DOHH2 (cell line): ENCODE data around the gene GYPA.

Experiments
- H3F3A ChIP-seq: fragments of 200-600 bp; sonication (generic), shearing (Covaris generic); 2 replicates; pipeline ENCODE4 v1.6.0; 2016; ENCODE audit warnings: antibody characterized with exemption, mild to moderate bottlenecking; ENCODE audit not compliant: control insufficient read depth, insufficient read depth
- H3K27ac ChIP-seq: fragments of 200-600 bp; sonication (generic); 2 replicates; pipeline ENCODE4 v1.5.1; 2014; ENCODE audit warnings: low read depth, mild to moderate bottlenecking, low read length, moderate library complexity
- H3K27me3 ChIP-seq: fragments of 200-600 bp; sonication (generic); 2 replicates; pipeline ENCODE4 v1.6.1; 2014; ENCODE audit warnings: mild to moderate bottlenecking, low read length, mixed read lengths; ENCODE audit not compliant: control insufficient read depth
- H3K36me3 ChIP-seq: fragments of 200-600 bp; sonication (generic); 2 replicates; pipeline ENCODE4 v1.6.1; 2014; ENCODE audit warnings: mild to moderate bottlenecking, low read length, moderate library complexity, mixed read lengths; ENCODE audit not compliant: control insufficient read depth
- H3K4me1 ChIP-seq: fragments of 200-600 bp; sonication (generic); 2 replicates; pipeline ENCODE4 v1.6.1; 2014; ENCODE audit warnings: mild to moderate bottlenecking, low read length, mixed read lengths; ENCODE audit not compliant: control insufficient read depth
- H3K4me2 ChIP-seq: fragments of 200-600 bp; sonication (generic); 2 replicates; pipeline ENCODE4 v1.6.0; 2014; ENCODE audit warnings: mild to moderate bottlenecking, low read length, moderate library complexity
- H3K4me3 ChIP-seq: fragments of 200-600 bp; sonication (generic); 2 replicates; pipeline ENCODE4 v1.5.1; 2014; ENCODE audit warnings: mild to moderate bottlenecking, low read length, mixed read lengths
- H3K79me2 ChIP-seq: fragments of 200-600 bp; sonication (generic); 2 replicates; pipeline ENCODE4 v1.6.1; 2014; ENCODE audit warnings: mild to moderate bottlenecking, low read length, mixed read lengths; ENCODE audit not compliant: control insufficient read depth
- H3K9me2 ChIP-seq: fragments of 200-600 bp; sonication (generic); replicated peaks from 2 replicates; pipeline ENCODE4 v1.6.1; 2014; ENCODE audit warnings: mild to moderate bottlenecking, low read length, mixed read lengths; ENCODE audit not compliant: control insufficient read depth
- H3K9me3 ChIP-seq: fragments of 200-600 bp; sonication (generic); 2 replicates; pipeline ENCODE4 v1.6.1; 2014; ENCODE audit warnings: antibody characterized with exemption, low read length, mixed read lengths; ENCODE audit not compliant: control insufficient read depth, insufficient read depth
- H4K20me1 ChIP-seq: fragments of 200-600 bp; sonication (generic); 2 replicates; pipeline ENCODE4 v1.6.0; 2014; ENCODE audit warnings: low read depth, mild to moderate bottlenecking, antibody characterized with exemption, low read length, moderate library complexity; ENCODE audit not compliant: control insufficient read depth, insufficient read depth
- EZH2phosphoT487 ChIP-seq: fragments of 200-600 bp; sonication (generic); IDR thresholded peaks from 2 replicates; pipeline ENCODE4 v1.6.1; 2017; ENCODE audit warnings: borderline replicate concordance, mild to moderate bottlenecking, antibody characterized with exemption, low read length, moderate library complexity, mixed read lengths
- TF ChIP-seq, protein P1 (sequence below): fragments of 200-600 bp; sonication (generic); IDR thresholded peaks from one replicate; pipeline ENCODE4 v1.5.1; 2014; ENCODE audit warnings: antibody characterized with exemption, mild to moderate bottlenecking, low read depth, low read length; ENCODE audit not compliant: poor library complexity, severe bottlenecking

GYPA gene

DNA sequence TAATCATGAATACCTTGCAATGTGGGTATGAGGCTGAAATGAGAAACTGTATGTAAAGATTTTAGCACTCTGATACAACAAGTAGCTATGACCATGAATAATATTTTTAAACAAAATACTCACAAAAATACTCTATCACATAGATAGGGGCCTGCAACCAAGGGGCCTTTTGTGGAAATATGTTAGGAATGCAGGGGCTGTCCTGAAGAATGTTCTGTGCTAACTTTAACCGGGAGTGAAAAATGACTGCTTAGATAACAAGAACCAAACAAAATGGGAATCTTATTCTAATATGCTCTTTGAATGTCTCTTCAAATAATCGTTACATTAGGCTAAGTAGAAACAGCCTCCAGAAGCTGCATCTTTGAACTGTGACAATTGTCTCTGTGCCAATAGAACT lies 37.9 kb upstream of the GYPA start:
- Histone ChIP-seq H3K4me2 (no peak overlapping the region), H3K4me1 (peaks cover 5% of the 10 kb centered on the region; the same call in 1 of the 2 replicates), H3K79me2 (no peaks in the 10 kb centered on the region), H3K9me3 (no peaks in the 10 kb centered on the region), H3K36me3 (no peaks in the 10 kb centered on the region), H3K4me3 (no peak overlapping the region), H3F3A (no peaks in the 10 kb centered on the region), H3K9me2 (no peaks in the 10 kb centered on the region), H3K27ac (no peak overlapping the region), H4K20me1 (no peaks in the 10 kb centered on the region), H3K27me3 (peaks cover 12% of the 10 kb centered on the region)
- TF ChIP-seq, protein P1, sequence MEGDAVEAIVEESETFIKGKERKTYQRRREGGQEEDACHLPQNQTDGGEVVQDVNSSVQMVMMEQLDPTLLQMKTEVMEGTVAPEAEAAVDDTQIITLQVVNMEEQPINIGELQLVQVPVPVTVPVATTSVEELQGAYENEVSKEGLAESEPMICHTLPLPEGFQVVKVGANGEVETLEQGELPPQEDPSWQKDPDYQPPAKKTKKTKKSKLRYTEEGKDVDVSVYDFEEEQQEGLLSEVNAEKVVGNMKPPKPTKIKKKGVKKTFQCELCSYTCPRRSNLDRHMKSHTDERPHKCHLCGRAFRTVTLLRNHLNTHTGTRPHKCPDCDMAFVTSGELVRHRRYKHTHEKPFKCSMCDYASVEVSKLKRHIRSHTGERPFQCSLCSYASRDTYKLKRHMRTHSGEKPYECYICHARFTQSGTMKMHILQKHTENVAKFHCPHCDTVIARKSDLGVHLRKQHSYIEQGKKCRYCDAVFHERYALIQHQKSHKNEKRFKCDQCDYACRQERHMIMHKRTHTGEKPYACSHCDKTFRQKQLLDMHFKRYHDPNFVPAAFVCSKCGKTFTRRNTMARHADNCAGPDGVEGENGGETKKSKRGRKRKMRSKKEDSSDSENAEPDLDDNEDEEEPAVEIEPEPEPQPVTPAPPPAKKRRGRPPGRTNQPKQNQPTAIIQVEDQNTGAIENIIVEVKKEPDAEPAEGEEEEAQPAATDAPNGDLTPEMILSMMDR = no peak
- TF ChIP-seq EZH2phosphoT487 = no peak

GRCh38 chr4:144176476-144176875 lies 36.0 kb upstream of the GYPA start:
- no peaks in the 10 kb centered on the region for H4K20me1 ChIP-seq
- H3F3A ChIP-seq = no peaks in the 10 kb centered on the region
- peaks cover 3% of the 10 kb centered on the region; the same call in 1 of the 2 replicates for H3K4me1 ChIP-seq
- H3K36me3 ChIP-seq = no peaks in the 10 kb centered on the region
- H3K9me3 ChIP-seq = no peaks in the 10 kb centered on the region
- H3K27ac ChIP-seq = no peak overlapping the region
- H3K4me3 ChIP-seq = no peak overlapping the region
- no peaks in the 10 kb centered on the region for H3K9me2 ChIP-seq
- TF ChIP-seq, protein P1 = no peak
- no peak for TF ChIP-seq EZH2phosphoT487
- H3K27me3 ChIP-seq = peaks cover 13% of the 10 kb centered on the region
- no peaks in the 10 kb centered on the region for H3K79me2 ChIP-seq
- no peak overlapping the region for H3K4me2 ChIP-seq

- no peaks in the 10 kb centered on the region for H3K79me2 ChIP-seq
- no peaks in the 10 kb centered on the region for H3K36me3 ChIP-seq
- no peak overlapping the region for H3K4me3 ChIP-seq
- H3K27me3 ChIP-seq = peaks cover 9% of the 10 kb centered on the region
- H3K4me2 ChIP-seq = no peak overlapping the region
- H3K27ac ChIP-seq = no peak overlapping the region
- H3K9me2 ChIP-seq = no peaks in the 10 kb centered on the region
- H3K9me3 ChIP-seq = no peaks in the 10 kb centered on the region
- H3K4me1 ChIP-seq = no peaks in the 10 kb centered on the region
- H4K20me1 ChIP-seq = no peaks in the 10 kb centered on the region
- no peak for TF ChIP-seq EZH2phosphoT487
- TF ChIP-seq, protein P1 = peak; percentile 46
- H3F3A ChIP-seq = no peaks in the 10 kb centered on the region
Observed at GRCh38 chr4:144174401-144175067, 34.0 kb upstream of the GYPA start.
